ENCODE measurements around the gene DESI2.
"Not testable (repeated sequence)": the region's sequence is repeated elsewhere in the genome, so short reads cannot be mapped to it uniquely, and the experiment has no call there.

Gene DESI2

GRCh38 chr1:244735876-244736561 lies 83.1 kb downstream of the DESI2 start:
- TF ChIP-seq POLR2A (IDR thresholded peaks at IDR 0.05; ENCODE audit: low read length) (no peak), GATA1 (IDR thresholded peaks at IDR 0.05; ENCODE audit: low read depth, low read length) (no peak)
- no peak for DNase-seq

GRCh38 chr1:244739140-244739539 lies 86.2 kb downstream of the DESI2 start:
- not testable (repeated sequence) for DNase-seq

DNA sequence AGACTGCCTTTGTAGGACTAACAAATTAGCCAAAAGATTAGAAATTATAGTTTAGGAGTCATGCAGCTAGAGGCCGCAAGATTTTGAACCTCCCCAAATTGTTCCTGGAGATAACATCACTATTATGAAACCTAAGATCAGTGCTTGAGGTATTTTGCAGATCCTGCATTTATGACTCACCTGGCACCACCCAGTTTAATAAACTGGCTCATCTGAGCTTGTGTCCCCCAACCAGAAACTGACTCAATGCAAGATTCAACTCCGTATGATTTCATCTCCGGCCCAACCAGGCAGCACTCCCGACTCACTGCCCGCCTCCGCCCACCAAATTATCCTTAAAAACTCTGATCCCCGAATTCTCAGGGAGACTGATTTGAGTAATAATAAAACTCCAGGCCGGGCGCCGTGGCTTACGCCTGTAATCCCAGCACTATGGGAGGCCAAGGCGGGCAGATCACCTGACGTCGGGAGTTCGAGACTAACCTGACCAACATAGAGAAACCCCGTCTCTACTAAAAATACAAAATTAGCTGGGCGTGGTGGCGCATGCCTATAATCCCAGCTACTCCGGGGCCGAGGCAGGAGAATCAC lies 87.2 kb downstream of the DESI2 start:
- DNase-seq, result not testable (repeated sequence)

DNA sequence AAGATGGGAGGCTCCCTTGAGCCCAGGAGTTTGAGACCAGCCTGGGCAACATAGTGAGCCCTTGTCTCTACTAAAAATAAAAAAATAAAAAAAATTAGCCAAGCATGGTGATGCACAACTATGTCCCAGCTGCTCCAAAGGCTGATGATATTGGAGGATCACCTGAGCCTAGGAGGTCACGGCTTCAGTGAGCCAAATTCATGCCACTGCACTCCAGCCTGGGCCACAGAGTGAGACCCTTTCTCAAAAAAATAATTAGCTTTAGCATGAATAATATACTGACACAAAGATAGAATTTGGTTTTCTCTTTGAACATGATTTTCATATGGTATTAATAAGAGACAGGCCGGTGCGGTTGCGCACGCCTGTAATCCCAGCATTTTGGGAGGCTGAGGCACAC lies 88.8 kb downstream of the DESI2 start:
- no peak for DNase-seq
- TF ChIP-seq GATA1 (IDR thresholded peaks at IDR 0.05; ENCODE audit: low read depth, low read length), result no peak
- no peak for TF ChIP-seq POLR2A (IDR thresholded peaks at IDR 0.05; ENCODE audit: low read length)

DNA sequence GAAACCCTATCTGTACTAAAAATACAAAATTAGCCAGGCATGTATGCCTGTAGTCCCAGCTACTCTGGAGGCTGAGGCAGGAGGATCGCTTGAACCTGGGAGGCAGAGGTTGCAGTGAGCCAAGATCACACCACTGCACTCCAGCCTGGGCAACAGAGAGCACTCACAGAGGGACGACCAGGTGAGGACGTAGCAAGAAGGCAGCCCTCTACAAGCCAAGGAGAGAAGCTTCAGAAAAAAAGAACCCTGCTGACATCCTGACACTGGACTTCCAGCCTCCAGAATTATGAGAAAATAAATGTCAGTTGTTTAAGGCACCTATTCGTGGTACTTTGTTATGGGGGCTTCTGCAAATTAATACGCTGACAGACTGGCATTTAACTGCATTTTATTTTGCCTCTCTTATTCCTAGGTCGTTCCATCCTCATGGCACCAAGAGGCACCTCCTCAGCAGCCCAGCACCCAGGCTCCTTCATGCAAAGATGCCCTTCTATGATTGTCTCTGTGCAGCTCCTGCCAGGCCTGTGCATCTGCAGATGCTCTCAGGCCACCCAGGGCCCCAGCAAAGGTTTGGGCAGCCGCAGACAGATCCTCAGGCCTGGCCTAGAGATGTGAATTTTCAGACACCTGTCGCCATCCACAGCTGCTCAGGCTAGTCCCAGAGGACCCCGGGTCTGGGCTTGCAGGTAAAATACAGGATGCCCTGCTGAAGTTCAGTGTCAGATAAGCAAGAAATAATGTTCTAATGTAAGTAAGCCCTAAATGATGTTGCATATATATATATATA lies 96.5 kb downstream of the DESI2 start:
- no peak for DNase-seq
- TF ChIP-seq POLR2A (IDR thresholded peaks at IDR 0.05; ENCODE audit: low read length) (no peak), GATA1 (IDR thresholded peaks at IDR 0.05; ENCODE audit: low read depth, low read length) (no peak)

DNA sequence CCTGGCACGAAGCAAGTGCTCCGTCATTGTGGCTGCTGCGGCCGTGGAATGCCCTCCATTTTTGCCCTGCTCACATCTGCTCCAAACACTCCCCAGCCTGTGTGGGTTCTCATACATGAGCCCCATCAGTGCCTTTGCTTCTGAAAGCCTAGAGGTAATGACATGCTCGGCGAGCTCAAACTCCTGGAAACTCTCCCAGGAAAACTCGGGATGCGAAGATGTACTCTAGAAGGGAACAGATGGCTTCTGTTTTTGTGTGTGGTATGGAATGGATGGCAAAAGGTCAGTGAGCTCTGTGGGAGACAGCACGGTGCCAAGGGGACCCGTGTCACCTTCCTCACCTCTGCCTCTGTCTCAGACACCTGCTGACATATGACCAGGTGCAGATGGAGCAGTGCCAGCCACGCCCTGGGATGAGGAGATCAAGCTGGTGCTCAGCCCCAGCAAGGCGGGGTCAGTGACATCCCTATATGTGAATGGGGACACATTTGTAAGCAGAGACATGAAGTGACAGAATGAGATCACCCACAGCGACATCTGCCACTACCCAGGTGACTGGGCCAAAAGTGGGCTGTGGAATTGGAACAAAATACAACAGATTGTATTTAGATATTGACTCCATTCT lies 98.5 kb downstream of the DESI2 start:
- DNase-seq, result no peak
- TF ChIP-seq GATA1 (IDR thresholded peaks at IDR 0.05; ENCODE audit: low read depth, low read length) (no peak), POLR2A (IDR thresholded peaks at IDR 0.05; ENCODE audit: low read length) (no peak)

DNA sequence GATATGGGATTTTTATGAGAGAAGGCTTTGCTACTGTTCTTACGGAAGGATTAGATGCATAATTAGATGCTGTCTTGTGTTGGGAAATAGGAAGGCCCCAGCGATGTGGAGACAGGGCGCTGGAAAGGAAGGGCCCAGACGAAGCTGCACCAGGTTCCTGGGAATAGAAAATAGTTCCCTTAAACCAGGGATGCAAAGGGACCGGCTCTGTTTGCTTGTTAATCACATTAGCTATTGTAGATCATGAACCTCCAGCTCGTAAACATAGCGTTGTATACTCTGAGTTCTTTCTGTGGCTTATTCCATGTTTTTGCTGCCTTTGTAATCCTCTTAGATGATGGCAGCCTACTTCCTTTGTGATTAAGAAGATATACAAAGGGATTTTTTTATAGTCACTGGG lies 102.7 kb downstream of the DESI2 start:
- DNase-seq, result no peak
- TF ChIP-seq GATA1 (IDR thresholded peaks at IDR 0.05; ENCODE audit: low read depth, low read length) (no peak), POLR2A (IDR thresholded peaks at IDR 0.05; ENCODE audit: low read length) (no peak)

GRCh38 chr1:244757091-244757939 lies 104.4 kb downstream of the DESI2 start:
- no peak for DNase-seq

More at GRCh38 chr1:244757091-244757939, 104.4 kb downstream of the DESI2 start:
- TF ChIP-seq POLR2A (IDR thresholded peaks at IDR 0.05; ENCODE audit: low read length) (no peak), GATA1 (IDR thresholded peaks at IDR 0.05; ENCODE audit: low read depth, low read length) (no peak)

Data from erythroblast (primary cell).